GM19395 (cell line): ENCODE measurements around the gene EN1.

Experiments used
- ATAC-seq: cut with Tn5 transposase; IDR thresholded peaks from one replicate; pipeline ENCODE4 v1.9.1; 2021; ENCODE audit warnings: mild to moderate bottlenecking, moderate library complexity; ENCODE audit not compliant: unreplicated experiment

The EN1 gene

GRCh38 chr2:118846953-118847761 lies at the start of gene EN1:
Gene EN1 (minus strand): TSS chr2:118847648. CDS start chr2:118847167, 481 bp downstream.
- ATAC-seq: no peak

- ATAC-seq: no peak
Observed at GRCh38 chr2:118893100-118893499, 45.7 kb upstream of the EN1 start.

GRCh38 chr2:118889995-118890394 lies 42.5 kb upstream of the EN1 start:
- ATAC-seq: no peak

GRCh38 chr2:118883792-118884191 lies 36.3 kb upstream of the EN1 start:
- ATAC-seq: no peak

- peak; percentile 88 for ATAC-seq
Observed at GRCh38 chr2:118882693-118883336, 35.4 kb upstream of the EN1 start.

- ATAC-seq: peak; percentile 88
Observed at GRCh38 chr2:118881490-118882129, 34.2 kb upstream of the EN1 start.

GRCh38 chr2:118880501-118880900 lies 33.1 kb upstream of the EN1 start:
- ATAC-seq: no peak

- ATAC-seq: no peak
Observed at GRCh38 chr2:118878531-118879149, 31.2 kb upstream of the EN1 start.

GRCh38 chr2:118875318-118875717 lies 27.9 kb upstream of the EN1 start:
- no peak for ATAC-seq

- ATAC-seq: no peak
Observed at GRCh38 chr2:118874324-118874723, 26.9 kb upstream of the EN1 start.

GRCh38 chr2:118865106-118865505 lies 17.7 kb upstream of the EN1 start:
- ATAC-seq: peak; percentile 97

- ATAC-seq: no peak
Observed at GRCh38 chr2:118864207-118864606, 16.8 kb upstream of the EN1 start.

GRCh38 chr2:118861731-118862130 lies 14.3 kb upstream of the EN1 start:
- no peak for ATAC-seq

GRCh38 chr2:118861242-118861641 lies 13.8 kb upstream of the EN1 start:
- ATAC-seq: no peak

GRCh38 chr2:118860506-118860905 lies 13.1 kb upstream of the EN1 start:
- no peak for ATAC-seq

GRCh38 chr2:118859157-118859770 lies 11.8 kb upstream of the EN1 start:
- ATAC-seq: no peak

- ATAC-seq: no peak
Observed at GRCh38 chr2:118858485-118859156, 11.2 kb upstream of the EN1 start.

GRCh38 chr2:118857677-118858484 lies 10.4 kb upstream of the EN1 start:
- no peak for ATAC-seq

GRCh38 chr2:118856978-118857676 lies 9.7 kb upstream of the EN1 start:
- ATAC-seq: no peak
